COLO829 (cell line): ENCODE measurements around the gene IFNLR1.

Source experiments
- DNase-seq: peaks from one replicate; pipeline ENCODE4 v3.0.0; 2012; ENCODE audit warnings: low spot score

The IFNLR1 gene

DNA sequence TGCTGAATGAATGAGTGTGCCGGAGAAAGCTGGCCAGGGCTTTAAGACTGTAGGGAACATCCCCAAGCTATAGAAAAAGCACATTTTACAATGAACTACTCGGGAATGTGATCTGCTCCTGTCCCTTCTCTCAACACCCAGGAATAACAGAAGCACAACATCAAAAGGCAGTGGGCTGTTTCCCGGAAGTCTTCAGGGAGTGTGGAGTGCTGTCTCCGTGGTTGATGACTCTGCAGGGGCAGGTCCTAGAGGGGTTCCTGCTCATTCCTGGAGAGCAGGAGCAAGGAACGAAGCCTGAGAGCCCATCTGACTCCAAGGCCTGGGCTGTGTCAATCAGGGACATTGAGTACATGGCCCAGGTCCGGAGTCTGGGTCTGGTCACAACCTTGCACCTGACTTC lies 39.3 kb downstream of the IFNLR1 start:
- DNase-seq, result no peak

GRCh38 chr1:24147194-24147593 lies 39.9 kb downstream of the IFNLR1 start:
- DNase-seq, result no peak

GRCh38 chr1:24142546-24143534 lies 44.2 kb downstream of the IFNLR1 start, which contains the start of gene IL22RA1:
TSS of gene IL22RA1 (minus strand) at chr1:24143140. CDS start at chr1:24143082, 58 bp downstream.
- no peak for DNase-seq

DNA sequence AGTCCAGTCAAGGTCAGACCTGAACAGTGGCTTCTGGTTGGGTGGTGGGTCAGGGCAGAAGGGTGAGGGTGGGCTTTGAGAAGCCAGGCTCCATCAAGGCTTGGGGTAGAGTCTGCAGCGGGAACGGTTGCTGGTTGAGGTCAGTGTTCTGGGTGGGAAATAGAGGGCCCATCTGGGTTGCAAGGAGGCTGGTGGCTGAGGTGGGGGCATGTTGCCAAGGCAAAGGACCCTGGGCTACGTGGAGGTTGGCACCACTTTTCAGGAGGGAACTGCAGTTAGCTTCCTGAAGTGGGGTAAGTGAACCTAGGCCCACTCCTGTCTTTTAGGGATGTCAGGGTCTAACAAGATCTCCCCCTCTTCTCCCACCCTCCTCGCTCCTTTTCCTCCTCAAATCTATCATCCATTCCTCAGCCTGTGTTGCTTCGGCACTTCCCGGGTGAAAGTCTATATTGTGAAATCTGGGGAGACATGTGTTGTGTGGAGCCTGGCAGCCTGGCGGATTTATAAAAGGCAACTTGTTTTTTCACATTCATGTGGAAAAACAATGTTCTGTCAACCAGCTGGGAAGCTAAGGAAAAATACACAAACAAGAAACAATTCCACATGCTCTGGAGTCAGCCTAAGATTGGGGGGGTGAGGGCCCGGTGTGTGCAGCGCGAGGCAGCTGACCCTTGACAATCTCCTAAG lies 45.6 kb downstream of the IFNLR1 start:
- no peak for DNase-seq

DNA sequence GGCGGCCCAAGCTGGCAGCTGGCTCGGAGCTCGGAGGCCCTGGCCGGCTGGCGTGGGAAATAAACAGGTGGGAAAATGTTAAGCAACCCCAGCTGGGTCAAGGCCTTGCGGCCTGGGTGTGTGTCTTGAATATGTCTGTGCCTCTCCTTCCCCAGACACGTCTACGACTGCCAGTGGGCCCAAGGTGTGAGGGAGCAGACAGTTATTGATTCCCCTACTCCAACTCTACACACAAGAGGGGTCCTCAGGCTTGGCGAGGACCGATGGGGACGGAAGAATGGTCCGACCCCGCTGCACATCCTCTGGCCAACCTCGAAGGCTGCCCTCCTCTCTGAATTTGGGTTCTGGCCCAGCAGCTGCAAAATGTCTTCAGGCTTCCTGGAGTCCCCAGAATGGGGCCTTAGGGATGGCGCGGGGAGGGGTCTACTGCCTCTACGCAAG lies 46.3 kb downstream of the IFNLR1 start:
- no peak for DNase-seq

DNA sequence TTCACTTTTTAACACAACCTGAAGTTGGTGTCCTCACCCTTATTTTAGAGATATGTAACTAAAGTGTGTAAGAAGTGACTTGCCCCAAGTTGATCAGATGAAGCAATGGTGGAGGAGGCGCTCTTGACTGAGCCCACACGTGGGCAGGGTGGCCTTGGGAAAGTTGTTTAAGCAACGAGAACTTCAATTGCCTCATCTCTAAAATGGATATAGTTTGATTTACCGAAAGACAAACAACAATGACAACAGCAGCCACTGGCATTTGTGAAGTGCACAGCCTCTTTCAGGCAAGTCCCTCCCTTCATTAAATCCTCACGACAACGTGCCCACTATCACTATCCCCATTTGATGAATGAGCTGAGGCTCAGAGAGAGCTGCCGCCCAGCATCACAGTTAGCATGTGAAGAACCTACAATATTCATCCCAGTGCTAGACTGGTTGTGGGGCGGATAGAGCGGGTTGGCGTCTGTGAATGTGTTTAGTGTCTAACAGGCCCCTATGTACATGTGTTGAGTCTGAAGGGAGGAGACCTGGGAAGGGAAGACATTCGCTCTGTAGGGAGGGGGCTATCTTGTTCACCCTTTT lies 47.2 kb downstream of the IFNLR1 start:
- DNase-seq, result no peak

DNA sequence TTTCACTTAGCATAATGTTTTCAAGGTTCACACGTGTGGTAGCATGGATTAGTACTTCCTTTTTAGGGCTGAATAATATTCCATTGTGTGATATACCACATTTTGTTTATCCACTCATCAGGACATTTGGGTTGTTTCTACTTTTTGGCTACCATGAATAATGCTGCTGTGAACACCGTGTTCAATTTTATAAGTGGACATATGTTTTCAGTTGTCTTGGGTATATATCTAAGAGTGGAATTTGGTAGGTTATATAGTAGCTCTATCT lies 47.9 kb downstream of the IFNLR1 start:
- no peak for DNase-seq

- DNase-seq, result no peak
Observed at GRCh38 chr1:24138476-24139221, 48.4 kb downstream of the IFNLR1 start.

- DNase-seq, result no peak
Observed at GRCh38 chr1:24136956-24137539, 50.0 kb downstream of the IFNLR1 start.

DNA sequence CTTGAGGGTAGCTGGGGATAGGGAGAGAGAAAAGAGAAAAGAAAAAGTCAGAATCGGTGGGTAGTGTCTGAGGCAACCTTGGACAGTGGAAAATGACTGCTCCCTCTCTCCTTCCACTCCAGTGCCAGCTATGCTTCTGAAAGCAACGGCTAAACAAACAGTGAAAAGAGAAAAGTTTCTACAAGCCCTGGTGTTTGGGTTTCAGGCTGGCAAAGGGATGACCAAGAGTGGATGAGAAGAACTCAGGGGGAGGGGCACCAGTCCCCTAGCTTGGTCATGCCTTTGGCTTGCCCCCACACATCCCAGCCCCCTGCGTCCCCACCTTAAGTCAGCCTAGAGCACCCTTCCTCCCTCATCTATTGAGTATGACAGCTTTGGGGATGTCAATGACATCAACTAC lies 52.7 kb downstream of the IFNLR1 start:
- DNase-seq, result no peak

GRCh38 chr1:24133819-24134218 lies 53.3 kb downstream of the IFNLR1 start:
- DNase-seq, result no peak

DNA sequence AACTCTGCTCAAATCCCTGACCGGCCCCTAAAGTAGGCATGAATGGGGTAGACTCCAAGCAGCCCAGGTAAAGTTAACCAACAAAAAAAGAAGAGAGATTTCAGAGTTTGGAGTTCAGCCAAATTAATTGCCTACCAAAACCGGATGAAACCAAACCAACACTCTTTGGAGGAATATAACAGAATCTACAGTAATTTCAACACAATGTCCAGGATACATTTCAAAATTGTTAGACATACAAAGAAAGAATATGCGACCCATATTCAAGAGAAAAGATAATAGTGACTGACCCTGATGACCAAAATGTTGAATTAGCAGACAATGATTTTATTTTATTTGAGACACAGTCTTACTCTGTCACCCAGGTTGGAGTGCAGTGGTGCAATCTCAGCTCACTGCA lies 56.7 kb downstream of the IFNLR1 start:
- DNase-seq, result no peak

GRCh38 chr1:24127801-24128363 lies 59.2 kb downstream of the IFNLR1 start:
- DNase-seq, result no peak

DNA sequence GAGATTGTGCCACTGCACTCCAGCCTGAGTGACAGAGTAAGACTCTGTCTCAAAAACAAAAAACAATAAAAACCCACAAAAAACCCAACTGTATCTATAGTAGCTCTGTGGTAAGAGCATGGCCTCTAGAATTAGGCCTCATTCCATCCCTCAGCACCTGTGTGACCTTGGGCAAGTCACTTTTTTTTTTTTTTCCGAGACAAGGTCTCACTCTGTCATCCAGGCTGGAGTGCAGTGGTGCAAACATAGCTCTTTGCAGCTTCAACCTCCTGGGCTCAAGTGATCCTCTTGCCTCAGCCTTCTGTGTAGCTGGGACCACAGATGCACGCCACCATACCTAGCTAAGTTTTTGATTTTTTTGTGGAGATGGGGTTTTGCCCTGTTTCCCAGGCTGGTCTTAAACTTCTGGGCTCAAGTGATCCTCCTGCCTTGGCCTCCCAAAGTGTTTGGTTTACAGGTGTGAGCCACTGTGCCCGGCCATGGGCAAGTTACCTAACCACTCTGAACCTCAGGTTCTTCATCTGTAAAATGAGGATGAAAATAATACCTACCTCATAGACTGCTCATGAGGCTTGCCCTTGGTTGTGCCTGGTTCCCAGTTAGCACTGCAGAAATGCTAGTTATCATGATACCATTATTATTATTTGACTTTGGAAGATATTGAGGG lies 59.8 kb downstream of the IFNLR1 start:
- DNase-seq, result no peak

DNA sequence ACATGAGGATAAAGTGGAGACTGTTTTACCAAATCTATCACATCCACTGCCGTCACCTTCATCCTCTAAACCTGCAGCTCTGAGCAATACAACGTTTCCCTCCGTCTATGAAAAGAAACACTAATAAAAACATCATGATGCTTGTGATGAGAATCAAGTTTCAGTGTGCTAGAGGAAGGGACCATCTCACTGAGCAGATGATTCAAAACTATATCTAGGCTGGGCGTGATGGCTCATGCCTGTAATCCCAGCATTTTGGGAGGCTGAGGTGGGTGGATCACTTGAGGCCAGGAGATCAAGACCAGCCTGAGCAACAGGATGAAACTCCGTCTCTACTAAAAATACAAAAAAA lies 60.4 kb downstream of the IFNLR1 start:
- DNase-seq, result no peak

GRCh38 chr1:24126018-24126671 lies 60.9 kb downstream of the IFNLR1 start:
- DNase-seq, result no peak

DNA sequence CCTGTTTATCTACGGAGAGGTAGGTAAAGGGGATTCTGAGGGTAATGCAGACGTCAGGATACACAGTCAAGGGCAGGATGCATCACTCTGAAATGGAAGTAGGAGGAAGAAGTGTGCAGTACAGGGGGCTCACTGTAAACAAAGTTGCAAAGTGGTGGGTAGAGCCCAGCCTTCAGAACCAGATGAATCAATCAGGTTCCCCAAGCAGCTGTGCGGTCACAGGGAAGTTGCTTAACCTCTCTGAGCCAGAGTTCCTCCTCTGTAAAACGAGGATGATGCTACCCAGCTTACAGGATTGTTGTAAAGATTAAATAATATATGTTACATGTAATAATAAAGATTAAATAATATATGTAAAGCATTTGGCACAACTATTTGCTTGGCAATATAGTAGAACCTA lies 61.6 kb downstream of the IFNLR1 start:
- no peak for DNase-seq

DNA sequence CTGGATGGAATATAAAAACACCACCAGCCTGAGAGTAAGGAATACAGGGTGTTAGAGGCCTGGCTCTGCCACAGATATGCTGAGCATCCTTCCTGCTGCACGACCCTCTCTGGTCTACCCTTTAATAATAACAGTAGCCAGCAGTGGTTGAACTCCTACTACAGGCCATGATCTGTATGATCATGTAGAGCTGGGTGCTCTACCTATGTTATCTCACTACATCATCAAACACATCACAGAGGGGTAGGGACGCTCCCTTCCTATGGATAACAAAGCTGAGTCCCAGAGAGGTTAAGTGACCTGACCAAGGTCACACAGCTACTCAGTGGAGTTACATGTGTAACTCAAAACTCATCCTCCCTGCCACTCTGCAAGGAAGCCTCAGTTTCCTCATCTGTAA lies 62.1 kb downstream of the IFNLR1 start:
- DNase-seq, result no peak

- DNase-seq, result no peak
Observed at GRCh38 chr1:24123611-24124010, 63.5 kb downstream of the IFNLR1 start.

GRCh38 chr1:24122776-24123175 lies 64.3 kb downstream of the IFNLR1 start:
- no peak for DNase-seq

- no peak for DNase-seq
Observed at GRCh38 chr1:24121406-24121805, 65.7 kb downstream of the IFNLR1 start.
